Right atrium auricular region (tissue), 2 donors: ENCODE results near the gene RNASE13. TPM values are rescaled to one million over a fixed set of nuclear protein-coding genes. Genes with fewer than 3 reads are reported as not detected.

ENCODE experiments used
- DNase-seq: peaks from one replicate; pipeline ENCODE4 v3.0.0-alpha.2; 2019; ENCODE audit warnings: low spot score
- H3K27ac ChIP-seq, 2 donors: fragments of 200-600 bp; sonication (generic); 1 replicate in 1 of 2; 2 replicates in 1 of 2; pipeline ENCODE4 v1.5.1; 2016 to 2019
- H3K27me3 ChIP-seq, 2 donors: fragments of 200-600 bp; sonication (generic); one replicate each; pipeline versions ENCODE4 v1.5.1 to v1.6.0; 2017 to 2019
- H3K36me3 ChIP-seq: fragments of 200-600 bp; sonication (generic); one replicate; pipeline ENCODE4 v1.5.1; 2016
- H3K4me1 ChIP-seq, 2 donors: fragments of 200-600 bp; sonication (generic); one replicate each; pipeline versions ENCODE4 v1.5.1 to v1.6.0; 2017 to 2019
- H3K4me3 ChIP-seq, 2 donors: fragments of 200-600 bp; sonication (generic); 1 replicate in 1 of 2; 2 replicates in 1 of 2; pipeline ENCODE4 v1.5.1; 2017 to 2019; ENCODE audit warnings: mild to moderate bottlenecking in 1 of 2, moderate library complexity in 1 of 2
- H3K9me3 ChIP-seq, 2 donors: fragments of 200-600 bp; sonication (generic); one replicate each; pipeline ENCODE4 v1.5.1; 2019
- total RNA-seq, 2 donors: library from RNA; depleted of rRNA; stranded (reverse); fragments of >200 nt; gene quantifications; one replicate each; pipeline ENCODE4 v1.1.0, GENCODE V29; 2016
- TF ChIP-seq, protein P1 (sequence below), 2 donors: fragments of 200-600 bp; sonication (generic); IDR thresholded peaks; one replicate each; pipeline ENCODE4 v1.5.1; 2019; ENCODE audit warnings: antibody characterized with exemption in 2 of 2

RNASE13 gene
- total RNA-seq, 2 donors from 2014 or later = not detected

DNA sequence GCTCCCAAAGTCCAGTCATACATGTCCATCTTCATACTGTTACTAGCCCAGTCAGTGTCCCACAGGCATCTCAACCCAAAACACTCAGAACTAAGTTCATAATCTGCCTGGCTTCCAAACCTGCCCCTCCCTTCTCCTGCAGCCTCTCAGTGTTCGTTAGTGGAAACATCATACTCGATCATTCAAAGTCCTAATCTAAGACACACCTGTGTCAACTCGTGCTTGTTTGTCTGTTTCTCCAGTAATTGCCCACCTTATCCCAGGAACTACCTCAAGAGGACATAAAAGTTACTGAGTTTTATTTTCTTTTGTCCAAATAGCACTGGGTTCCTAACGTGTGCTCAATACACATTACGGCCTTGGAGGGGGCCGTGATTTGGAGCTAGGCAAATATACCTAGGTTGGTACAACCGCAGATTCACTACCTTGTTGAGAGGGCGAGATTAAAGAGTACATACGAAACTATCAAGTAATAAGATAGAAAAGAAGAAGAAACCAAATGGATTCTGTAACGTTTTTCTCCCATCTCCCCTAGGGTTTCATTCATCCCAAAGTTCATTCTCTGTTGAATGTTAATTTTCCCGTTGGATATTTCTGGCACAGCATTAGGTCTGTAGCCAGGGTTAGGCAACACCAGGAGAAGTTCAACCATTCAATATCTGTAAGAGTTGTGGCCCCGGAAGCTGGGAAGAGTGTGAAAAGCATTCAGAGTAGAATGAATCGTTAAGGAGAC lies 26.2 kb upstream of the RNASE13 start:
- Histone ChIP-seq H3K27me3 (no peaks in the 10 kb centered on the region), H3K4me3 (no peak overlapping the region)
- TF ChIP-seq, protein P1, sequence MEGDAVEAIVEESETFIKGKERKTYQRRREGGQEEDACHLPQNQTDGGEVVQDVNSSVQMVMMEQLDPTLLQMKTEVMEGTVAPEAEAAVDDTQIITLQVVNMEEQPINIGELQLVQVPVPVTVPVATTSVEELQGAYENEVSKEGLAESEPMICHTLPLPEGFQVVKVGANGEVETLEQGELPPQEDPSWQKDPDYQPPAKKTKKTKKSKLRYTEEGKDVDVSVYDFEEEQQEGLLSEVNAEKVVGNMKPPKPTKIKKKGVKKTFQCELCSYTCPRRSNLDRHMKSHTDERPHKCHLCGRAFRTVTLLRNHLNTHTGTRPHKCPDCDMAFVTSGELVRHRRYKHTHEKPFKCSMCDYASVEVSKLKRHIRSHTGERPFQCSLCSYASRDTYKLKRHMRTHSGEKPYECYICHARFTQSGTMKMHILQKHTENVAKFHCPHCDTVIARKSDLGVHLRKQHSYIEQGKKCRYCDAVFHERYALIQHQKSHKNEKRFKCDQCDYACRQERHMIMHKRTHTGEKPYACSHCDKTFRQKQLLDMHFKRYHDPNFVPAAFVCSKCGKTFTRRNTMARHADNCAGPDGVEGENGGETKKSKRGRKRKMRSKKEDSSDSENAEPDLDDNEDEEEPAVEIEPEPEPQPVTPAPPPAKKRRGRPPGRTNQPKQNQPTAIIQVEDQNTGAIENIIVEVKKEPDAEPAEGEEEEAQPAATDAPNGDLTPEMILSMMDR (IDR thresholded peaks at IDR 0.05) = no peak

DNA sequence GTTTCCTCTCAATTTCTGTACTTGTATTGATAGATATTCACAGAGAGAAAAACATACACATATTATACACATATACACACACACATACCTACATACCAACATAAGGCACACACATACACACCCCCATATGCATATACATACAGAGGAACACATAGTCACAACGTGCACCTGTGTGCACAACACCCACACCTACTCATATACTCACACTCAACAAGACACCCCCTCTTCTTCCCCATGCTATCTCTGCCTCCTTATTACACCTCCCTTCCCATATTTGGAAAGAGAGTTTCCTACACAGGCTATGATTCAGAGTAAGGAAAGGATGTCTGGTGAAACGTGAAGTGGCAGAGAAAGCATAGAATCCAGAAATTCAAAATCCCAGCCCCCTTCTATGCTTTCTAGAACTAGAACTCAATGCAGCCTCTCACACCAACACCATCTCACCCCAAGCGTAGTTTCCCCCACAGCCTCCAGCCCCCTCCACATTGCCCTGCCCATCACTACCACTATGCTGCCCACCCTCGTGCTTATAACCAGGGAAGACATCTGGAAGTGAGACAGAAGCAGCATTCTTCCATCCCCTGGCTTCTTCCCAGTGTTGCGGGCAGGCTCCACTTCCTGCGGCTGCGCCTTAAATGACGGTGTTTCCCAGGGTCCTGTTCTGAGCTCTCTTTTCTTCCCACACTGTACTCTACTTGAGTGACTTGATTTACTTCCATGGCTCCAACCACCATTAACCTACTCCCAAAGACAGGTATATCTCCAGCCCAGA lies 25.4 kb upstream of the RNASE13 start:
- H3K27me3 ChIP-seq = no peaks in the 10 kb centered on the region
- no peak for DNase-seq
- H3K36me3 ChIP-seq = no peaks in the 10 kb centered on the region
- no peaks in the 10 kb centered on the region for H3K4me1 ChIP-seq
- no peak overlapping the region for H3K4me3 ChIP-seq
- no peaks in the 10 kb centered on the region for H3K9me3 ChIP-seq
- TF ChIP-seq, protein P1 (IDR thresholded peaks at IDR 0.05) = no peak
- no peak overlapping the region for H3K27ac ChIP-seq

More for the DNA sequence above, 26.2 kb upstream of the RNASE13 start:
- no peaks in the 10 kb centered on the region for H3K4me1 ChIP-seq
- no peak overlapping the region for H3K27ac ChIP-seq
- no peaks in the 10 kb centered on the region for H3K36me3 ChIP-seq
- DNase-seq = no peak
- H3K9me3 ChIP-seq = no peaks in the 10 kb centered on the region

DNA sequence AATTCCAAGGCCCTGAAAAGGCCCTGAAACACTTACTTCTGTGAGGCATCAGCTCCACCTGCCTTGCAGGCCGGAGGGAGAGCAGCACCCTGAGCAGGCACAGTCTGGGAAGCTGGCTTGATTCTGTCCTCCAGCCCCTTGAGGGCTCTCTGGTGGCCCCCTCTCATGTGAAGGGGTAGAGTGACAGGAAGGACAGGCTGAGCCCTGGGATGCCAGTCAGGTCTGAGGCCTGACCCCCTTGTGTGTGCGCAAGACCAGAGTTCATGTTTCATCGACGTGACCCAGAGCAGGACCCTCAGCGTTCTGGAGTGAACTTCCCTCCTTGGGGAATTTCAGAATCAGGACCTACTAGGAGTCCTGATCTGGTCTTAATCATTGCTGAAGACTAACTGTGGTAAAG lies 24.3 kb upstream of the RNASE13 start:
- Histone ChIP-seq H3K9me3 (no peaks in the 10 kb centered on the region), H3K36me3 (no peaks in the 10 kb centered on the region), H3K27ac (no peak overlapping the region), H3K27me3 (no peaks in the 10 kb centered on the region), H3K4me1 (no peaks in the 10 kb centered on the region), H3K4me3 (no peak overlapping the region)
- TF ChIP-seq, protein P1 (IDR thresholded peaks at IDR 0.05) = no peak
- no peak for DNase-seq

DNA sequence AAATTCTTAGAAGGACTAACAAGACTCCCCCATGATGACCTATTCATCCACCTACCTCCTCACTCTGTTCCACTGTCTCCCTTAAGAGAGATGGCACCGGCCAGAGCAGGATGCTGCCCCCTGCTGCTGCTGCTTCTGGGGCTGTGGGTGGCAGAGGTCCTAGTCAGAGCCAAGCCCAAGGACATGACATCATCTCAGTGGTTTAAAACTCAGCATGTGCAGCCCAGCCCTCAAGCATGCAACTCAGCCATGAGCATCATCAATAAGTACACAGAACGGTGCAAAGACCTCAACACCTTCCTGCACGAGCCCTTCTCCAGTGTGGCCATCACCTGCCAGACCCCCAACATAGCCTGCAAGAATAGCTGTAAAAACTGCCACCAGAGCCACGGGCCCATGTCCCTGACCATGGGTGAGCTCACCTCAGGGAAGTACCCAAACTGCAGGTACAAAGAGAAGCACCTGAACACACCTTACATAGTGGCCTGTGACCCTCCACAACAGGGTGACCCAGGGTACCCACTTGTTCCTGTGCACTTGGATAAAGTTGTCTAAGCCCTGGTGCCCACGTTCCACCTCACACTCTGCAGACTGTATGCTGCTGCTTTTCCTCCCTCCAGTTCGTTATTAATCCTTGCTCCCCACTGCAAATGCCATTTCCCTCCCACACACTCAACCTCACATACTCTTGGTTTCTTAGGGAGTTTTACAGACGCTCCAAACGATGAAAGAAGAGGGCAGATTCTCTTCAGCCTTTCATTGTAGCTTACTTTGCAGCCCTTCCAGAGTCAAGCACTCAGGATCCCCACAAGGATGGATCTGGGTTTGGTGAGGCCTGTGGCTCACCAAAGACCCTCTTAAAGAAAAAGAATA lies 23.4 kb upstream of the RNASE13 start, which contains the start of gene RNASE8:
Gene RNASE8, plus strand, starts transcription at position 20 of the 873 bp plus-strand sequence. Its CDS starts 71 bp downstream, at position 91.
- Histone ChIP-seq H3K27me3 (no peaks in the 10 kb centered on the region), H3K4me1 (no peaks in the 10 kb centered on the region), H3K27ac (no peak within 1 kb of the TSS), H3K9me3 (no peaks in the 10 kb centered on the region), H3K4me3 (no peak within 1 kb of the TSS), H3K36me3 (no peaks in the 10 kb centered on the region)
- TF ChIP-seq, protein P1 (IDR thresholded peaks at IDR 0.05) = no peak
- DNase-seq = no peak

DNA sequence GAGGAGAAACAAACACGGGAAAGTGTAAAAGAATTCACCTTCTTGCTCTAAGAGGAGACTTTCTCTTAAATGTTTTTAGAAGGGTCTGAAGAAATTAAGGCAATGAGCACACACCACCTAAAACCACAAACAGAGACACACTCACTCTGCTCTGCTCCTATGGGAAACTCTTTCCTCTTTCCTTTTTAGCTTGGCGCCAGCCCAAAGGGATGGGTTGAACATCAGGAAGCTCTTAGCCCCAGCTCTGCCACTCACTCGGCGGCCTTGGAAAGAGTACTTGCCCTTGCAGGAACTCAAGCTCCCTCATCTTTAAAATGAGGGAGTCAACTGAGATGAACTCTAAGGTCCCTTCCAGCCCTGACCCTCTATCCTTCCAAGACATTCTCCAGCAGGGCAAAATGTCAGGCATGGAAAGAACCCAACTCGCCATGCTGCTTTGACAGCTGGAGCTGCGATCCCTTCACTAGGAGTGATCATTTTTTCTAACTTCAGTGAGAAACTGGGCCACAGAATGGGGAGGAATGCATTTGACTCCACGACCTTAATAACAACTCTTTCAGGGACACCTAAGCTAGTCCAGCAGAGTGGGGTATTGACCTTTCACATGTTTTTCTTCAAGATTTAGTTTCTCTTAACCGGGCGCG lies 22.0 kb upstream of the RNASE13 start:
- Histone ChIP-seq H3K4me1 (no peaks in the 10 kb centered on the region), H3K4me3 (no peak overlapping the region), H3K9me3 (no peaks in the 10 kb centered on the region), H3K27ac (no peak overlapping the region), H3K27me3 (no peaks in the 10 kb centered on the region), H3K36me3 (no peaks in the 10 kb centered on the region)
- DNase-seq = no peak
- TF ChIP-seq, protein P1 (IDR thresholded peaks at IDR 0.05) = no peak
